GM19035 (cell line): ENCODE results near the gene HEXIM1.
A peak's percentile ranks its signal among the peaks of the same experiment; 100 is the strongest.

Experiments used
- ATAC-seq: cut with Tn5 transposase; IDR thresholded peaks from one replicate; pipeline ENCODE4 v1.9.1; 2021; ENCODE audit not compliant: unreplicated experiment

The HEXIM1 gene

GRCh38 chr17:45168991-45169752, 20.9 kb downstream of the HEXIM1 start:
- no peak for ATAC-seq

- ATAC-seq, result no peak
Observed at GRCh38 chr17:45170280-45170930, 22.1 kb downstream of the HEXIM1 start.

DNA sequence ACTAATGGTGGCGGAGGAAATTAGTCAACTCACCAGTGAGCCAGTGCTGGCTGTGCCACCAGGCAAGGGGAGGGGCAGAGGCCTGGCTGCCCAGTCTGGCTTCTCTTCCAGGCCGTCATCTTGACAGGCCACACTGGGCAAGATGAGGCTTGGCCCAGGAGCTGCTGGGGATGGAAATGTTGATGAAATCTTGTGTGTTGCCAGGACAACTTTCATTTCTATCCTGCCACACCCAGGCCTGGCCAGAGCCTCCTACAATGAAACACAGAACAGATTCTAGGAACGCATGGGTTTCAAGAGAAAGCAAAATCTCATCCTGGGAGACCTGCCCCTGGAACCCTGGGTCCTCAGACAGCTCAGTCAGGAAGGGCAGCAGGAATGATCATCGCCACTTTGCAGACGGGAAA, 22.7 kb downstream of the HEXIM1 start:
- no peak for ATAC-seq

GRCh38 chr17:45171338-45172231, 23.3 kb downstream of the HEXIM1 start:
- no peak for ATAC-seq

- no peak for ATAC-seq
Observed at GRCh38 chr17:45172232-45172540, 23.9 kb downstream of the HEXIM1 start.

DNA sequence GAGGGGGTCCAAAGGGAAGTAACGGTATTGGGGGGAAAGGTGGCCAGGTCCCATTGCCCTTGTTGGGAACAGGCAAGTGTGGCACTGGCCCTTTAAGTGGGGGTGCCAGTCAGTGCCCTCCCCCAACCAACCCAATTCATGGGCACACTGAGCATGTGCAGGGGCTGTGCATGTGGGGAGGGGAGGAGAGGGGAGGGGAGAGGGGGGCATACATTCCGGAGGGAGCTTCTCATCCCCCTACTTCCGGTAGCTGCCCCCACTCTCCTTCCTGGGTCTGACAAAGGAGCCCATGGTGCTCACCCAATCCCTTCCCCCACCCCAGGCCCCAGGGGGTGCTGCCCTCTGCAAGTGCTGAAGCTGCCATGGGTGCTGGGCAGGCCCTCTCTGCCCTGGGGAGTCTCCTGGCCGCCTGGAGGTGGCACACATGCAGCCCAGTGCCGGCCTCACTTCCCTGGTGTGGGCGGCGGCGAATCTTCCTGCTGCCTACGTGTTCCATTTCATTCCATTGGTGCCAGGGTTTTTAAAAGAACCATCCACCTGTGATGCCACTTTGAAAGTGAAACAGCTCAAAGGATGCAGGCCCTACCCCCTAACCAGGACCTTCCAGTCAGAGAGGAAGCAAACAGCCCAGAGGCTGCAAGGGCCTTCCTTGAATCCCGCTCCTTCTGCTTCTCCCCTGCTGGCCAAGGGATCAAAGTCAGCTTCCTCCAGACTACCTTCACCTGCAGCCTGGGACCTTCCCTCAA, 24.4 kb downstream of the HEXIM1 start:
- ATAC-seq, result no peak

- no peak for ATAC-seq
Observed at GRCh38 chr17:45175759-45176115, 27.5 kb downstream of the HEXIM1 start.

DNA sequence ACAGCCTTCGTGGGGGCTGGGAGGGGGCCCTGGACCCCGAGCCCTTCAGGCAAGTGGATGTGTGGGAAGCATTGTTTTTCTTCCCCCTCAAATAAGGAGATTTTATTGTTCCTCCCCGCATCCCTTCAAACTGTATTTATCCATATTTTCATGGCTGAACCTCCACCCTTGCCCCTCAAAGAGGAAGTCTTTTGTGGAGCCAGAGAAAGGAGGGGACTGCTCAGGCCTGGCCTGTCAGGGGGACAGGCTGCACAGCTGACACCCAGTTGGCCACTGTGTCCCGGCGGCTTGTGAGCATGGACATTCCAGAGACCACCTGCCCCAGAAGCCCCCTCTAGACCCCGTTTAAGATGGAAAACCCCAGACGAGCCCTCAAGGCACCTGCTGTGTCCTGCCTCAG, 29.3 kb downstream of the HEXIM1 start:
- no peak for ATAC-seq

GRCh38 chr17:45184144-45184543, 35.9 kb downstream of the HEXIM1 start:
- no peak for ATAC-seq

DNA sequence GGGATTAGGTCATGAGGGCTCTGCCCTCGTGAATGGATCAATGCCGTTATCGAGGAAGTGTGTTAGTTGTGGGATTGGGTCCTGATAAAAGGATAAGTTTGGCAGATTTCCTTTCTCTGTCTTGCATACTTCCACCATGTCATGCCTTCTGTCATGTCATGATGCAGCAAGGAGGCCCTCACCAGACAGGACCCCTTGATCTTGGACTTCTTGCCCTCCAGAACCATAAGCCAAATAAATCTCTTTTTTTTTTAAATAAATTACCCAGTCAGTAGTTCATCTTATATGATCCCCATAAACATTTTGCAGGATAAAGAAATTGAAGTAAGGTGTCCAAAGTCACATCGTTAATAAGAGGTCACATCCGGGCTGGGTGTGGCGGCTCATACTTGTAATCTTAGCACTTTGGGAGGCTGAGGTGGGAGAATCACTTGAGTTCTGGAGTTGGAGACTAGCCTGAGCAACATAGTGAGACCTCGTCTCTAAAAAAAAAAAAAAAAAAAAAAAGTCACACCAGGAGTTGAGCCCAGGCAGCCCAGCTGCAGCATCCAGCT, 38.6 kb downstream of the HEXIM1 start:
- ATAC-seq, result no peak

DNA sequence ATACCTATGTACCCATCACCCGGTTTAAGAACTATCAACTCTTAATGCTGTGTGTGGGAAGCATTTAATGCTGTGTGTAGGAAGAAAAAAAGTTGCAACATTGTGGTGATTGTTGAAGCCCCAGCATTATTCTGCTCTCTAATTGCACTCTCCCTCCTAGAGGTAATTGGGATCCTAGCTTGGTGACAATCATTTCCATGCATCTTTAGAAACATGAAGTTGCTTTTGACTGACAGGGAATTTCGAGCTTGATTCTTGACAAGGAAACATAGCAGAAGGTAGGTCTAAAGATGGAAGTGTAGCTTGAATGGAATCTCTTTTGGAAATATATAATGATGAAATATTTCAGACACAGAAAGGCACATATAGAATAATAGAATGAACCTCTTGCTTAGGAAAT, 40.7 kb downstream of the HEXIM1 start:
- ATAC-seq, result no peak

DNA sequence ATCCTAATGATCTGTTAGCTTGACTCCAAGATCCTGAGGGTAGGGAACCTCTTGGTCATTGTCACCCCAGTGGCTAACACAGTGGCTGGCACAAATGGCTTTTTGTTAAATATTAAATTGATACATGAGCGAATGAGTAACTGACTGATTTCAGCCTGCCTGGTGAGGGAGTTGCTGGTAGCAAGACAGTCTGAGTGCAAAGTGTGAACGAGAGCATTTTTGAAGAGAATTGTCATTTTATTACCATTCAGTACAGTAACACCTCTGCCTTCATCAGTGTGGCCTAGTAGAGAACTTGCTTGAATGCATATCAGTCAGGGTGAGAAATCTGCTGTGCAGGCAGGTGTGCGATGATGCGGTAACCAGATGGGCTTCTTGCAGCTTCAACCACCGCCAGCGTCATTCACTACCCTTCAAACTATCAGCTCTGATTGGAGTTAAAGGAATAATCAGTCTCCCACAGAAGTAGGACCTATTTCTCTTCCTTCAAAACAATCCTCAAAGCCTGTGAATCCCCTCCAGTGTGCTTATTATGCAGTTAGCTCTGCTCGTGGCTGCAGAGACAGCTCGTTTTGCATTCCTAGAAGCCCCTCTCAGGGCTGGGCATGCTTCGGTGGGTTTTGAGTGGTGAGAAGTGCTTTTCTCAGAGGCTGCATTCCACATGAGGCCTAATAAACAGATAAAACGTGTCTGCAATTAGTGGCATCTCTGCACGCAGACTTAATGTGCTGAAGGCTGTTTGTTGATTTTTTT, 42.4 kb downstream of the HEXIM1 start:
- no peak for ATAC-seq

DNA sequence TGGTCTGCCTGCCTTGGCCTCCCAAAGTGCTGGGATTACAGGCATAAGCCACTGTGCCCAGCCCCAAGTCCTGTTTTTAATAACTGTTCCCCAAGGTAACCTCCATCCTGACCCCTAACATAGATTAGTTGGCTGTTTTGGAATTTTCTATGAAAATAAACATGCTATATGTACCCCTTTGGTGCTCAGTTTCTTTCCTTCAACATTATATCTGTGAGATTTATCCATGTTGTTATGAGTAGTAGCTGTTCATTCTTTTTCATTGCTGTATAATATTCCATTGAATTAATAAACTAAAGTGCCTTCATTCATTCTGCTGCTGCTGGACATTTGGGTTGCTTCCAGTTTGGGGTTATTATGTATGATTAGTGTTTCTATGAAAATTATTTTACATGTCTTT, 47.1 kb downstream of the HEXIM1 start:
- no peak for ATAC-seq

- ATAC-seq, result no peak
Observed at GRCh38 chr17:45197108-45197507, 48.8 kb downstream of the HEXIM1 start.

DNA sequence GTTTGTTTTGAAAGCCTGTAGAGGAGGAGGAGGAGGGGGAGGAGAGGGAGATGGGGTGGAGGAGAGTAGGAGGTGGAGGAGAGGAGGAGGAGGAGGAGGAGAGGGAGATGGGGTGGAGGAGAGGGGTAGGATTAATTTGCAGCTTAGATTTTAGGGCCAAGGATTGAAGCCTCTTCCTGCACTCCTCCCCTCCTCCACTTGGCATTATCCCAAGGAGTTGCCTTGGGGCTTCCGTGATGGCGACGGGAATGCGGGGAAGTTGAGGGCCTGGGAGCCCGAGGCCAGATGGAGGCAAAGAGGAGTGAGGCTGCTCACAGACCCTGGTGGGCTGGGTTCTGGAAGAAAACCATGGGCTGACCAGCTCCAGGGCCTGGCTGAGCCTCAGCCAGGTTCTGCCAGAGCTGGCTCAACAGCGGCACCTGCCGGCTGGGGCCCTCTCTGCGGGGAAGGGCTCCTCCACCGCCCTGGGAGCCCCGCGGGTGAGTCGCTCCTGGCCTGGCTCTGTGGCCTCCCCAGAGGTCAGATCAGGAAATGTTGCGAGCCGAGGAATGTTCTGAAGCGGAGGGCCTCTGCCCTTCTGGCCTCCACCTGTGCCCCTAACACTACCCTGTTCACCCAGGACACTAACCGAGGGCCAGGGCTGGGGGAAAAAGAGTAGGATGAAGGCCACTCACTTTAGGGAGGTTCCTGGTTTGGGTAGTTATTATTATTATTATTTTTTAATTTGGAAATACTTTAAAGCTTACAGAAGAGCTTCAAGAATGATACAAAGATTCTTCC, 49.5 kb downstream of the HEXIM1 start:
- peak; percentile 65 for ATAC-seq

DNA sequence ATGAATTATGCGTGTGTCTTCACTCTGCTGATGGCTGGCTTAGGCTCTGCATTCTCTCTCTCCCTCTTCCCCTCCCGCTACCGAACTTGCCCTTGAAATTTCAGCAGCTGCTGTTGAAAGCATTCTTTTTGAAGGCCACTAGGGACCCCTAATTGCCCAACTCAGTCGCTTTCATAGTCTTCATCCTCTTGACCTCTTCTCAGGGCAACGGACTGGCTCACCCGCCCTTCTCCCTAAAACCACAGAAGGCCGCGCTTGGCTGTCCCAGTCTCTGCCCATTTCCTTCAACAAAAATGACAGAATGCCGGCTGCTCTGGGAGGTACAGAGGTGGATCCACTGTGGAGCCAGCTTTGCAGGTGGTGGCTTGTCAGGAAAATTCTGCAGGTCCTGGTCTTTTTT, 52.4 kb downstream of the HEXIM1 start:
- ATAC-seq, result no peak

GRCh38 chr17:45201457-45201856, 53.2 kb downstream of the HEXIM1 start:
- ATAC-seq, result no peak
